SK-N-SH treated with all-trans-retinoic acid at 6 μM for 48 hours (cell line): ENCODE results near the gene RSAD2.

Source experiments
- ATAC-seq: fragments of 200-7000 bp; cut with Tn5 transposase; 3 replicates; pipeline ENCODE4 v1.9.1; 2020; ENCODE audit warnings: mild to moderate bottlenecking, moderate library complexity
- ARNTL ChIP-seq: fragments of 450-650 bp; formaldehyde crosslinking; IDR thresholded peaks from 2 replicates; pipeline ENCODE4 v1.5.0; 2020; ENCODE audit warnings: low read depth, mild to moderate bottlenecking, moderate library complexity, borderline replicate concordance
- BACH2 ChIP-seq: fragments of 250-450 bp; sonication (Bioruptor Pico); IDR thresholded peaks from 2 replicates; pipeline ENCODE4 v1.9.0; 2021; ENCODE audit warnings: mild to moderate bottlenecking, borderline replicate concordance
- CREB5 ChIP-seq: fragments of 250-450 bp; sonication (Bioruptor Pico); IDR thresholded peaks from 2 replicates; pipeline ENCODE4 v1.5.1; 2020; ENCODE audit warnings: low read depth, mild to moderate bottlenecking, moderate library complexity
- CSDC2 ChIP-seq: fragments of 250-450 bp; sonication (Bioruptor Pico); IDR thresholded peaks from 2 replicates; pipeline ENCODE4 v1.5.0; 2020; ENCODE audit warnings: mild to moderate bottlenecking, moderate library complexity
- CSRNP3 ChIP-seq: fragments of 250-450 bp; sonication (Bioruptor Pico); IDR thresholded peaks from 2 replicates; pipeline ENCODE4 v1.5.1; 2021; ENCODE audit warnings: mild to moderate bottlenecking, moderate library complexity
- ESRRG ChIP-seq: fragments of 250-450 bp; sonication (Bioruptor Pico); IDR thresholded peaks from 2 replicates; pipeline ENCODE4 v1.6.1; 2021; ENCODE audit warnings: mild to moderate bottlenecking
- GLIS3 ChIP-seq: fragments of 250-450 bp; sonication (Bioruptor Pico); IDR thresholded peaks from 2 replicates; pipeline ENCODE4 v1.5.0; 2020; ENCODE audit warnings: mild to moderate bottlenecking, moderate library complexity
- ISL1 ChIP-seq: fragments of 250-450 bp; sonication (Bioruptor Pico); IDR thresholded peaks from 2 replicates; pipeline ENCODE4 v2.1.2; 2022; ENCODE audit warnings: mild to moderate bottlenecking, moderate library complexity
- OSR1 ChIP-seq: fragments of 250-450 bp; sonication (Bioruptor Pico); IDR thresholded peaks from 2 replicates; pipeline ENCODE4 v1.8.0; 2022; ENCODE audit warnings: moderate library complexity, mild to moderate bottlenecking, inconsistent platforms
- PPARA ChIP-seq: fragments of 250-450 bp; sonication (Bioruptor Pico); IDR thresholded peaks from 2 replicates; pipeline ENCODE4 v1.5.0; 2020; ENCODE audit warnings: mild to moderate bottlenecking, borderline replicate concordance
- RARB ChIP-seq: fragments of 250-450 bp; sonication (Bioruptor Pico); IDR thresholded peaks from 2 replicates; pipeline ENCODE4 v1.8.0; 2021; ENCODE audit warnings: mild to moderate bottlenecking, moderate library complexity
- SNAI2 ChIP-seq: fragments of 250-450 bp; sonication (Bioruptor Pico); IDR thresholded peaks from 2 replicates; pipeline ENCODE4 v1.5.0; 2020; ENCODE audit warnings: mild to moderate bottlenecking, moderate library complexity
- TCF4 ChIP-seq: fragments of 250-450 bp; sonication (Bioruptor Pico); IDR thresholded peaks from 2 replicates; pipeline ENCODE4 v1.8.0; 2021; ENCODE audit warnings: mild to moderate bottlenecking, moderate library complexity, borderline replicate concordance
- TOX ChIP-seq: fragments of 250-450 bp; sonication (Bioruptor Pico); IDR thresholded peaks from 2 replicates; pipeline ENCODE4 v1.8.0; 2021; ENCODE audit warnings: mild to moderate bottlenecking, moderate library complexity, borderline replicate concordance
- ZFP3 ChIP-seq: fragments of 250-450 bp; sonication (Bioruptor Pico); IDR thresholded peaks from 2 replicates; pipeline ENCODE4 v1.5.0; 2020; ENCODE audit warnings: mild to moderate bottlenecking, moderate library complexity
- ZFP30 ChIP-seq: fragments of 450-650 bp; formaldehyde crosslinking; IDR thresholded peaks from 2 replicates; pipeline ENCODE4 v1.5.0; 2022; ENCODE audit warnings: mild to moderate bottlenecking, moderate library complexity
- ZNF565 ChIP-seq: fragments of 450-650 bp; formaldehyde crosslinking; conservative IDR thresholded peaks from 2 replicates; pipeline ENCODE4 v1.5.0; 2020; ENCODE audit warnings: low read depth, mild to moderate bottlenecking, moderate library complexity
- ZNF70 ChIP-seq: fragments of 450-650 bp; formaldehyde crosslinking; IDR thresholded peaks from 2 replicates; pipeline ENCODE4 v1.5.0; 2020; ENCODE audit warnings: mild to moderate bottlenecking, moderate library complexity
- ZNF8 ChIP-seq: fragments of 450-650 bp; formaldehyde crosslinking; IDR thresholded peaks from 2 replicates; pipeline ENCODE4 v1.5.0; 2020; ENCODE audit warnings: mild to moderate bottlenecking, moderate library complexity
- TF ChIP-seq, protein P1 (sequence below): fragments of 250-450 bp; sonication (Bioruptor Pico); IDR thresholded peaks from 2 replicates; pipeline ENCODE4 v1.5.0; 2020; ENCODE audit warnings: mild to moderate bottlenecking, moderate library complexity
- TF ChIP-seq, protein P2 (sequence below): fragments of 250-450 bp; sonication (Bioruptor Pico); IDR thresholded peaks from 2 replicates; pipeline ENCODE4 v1.8.0; 2021; ENCODE audit warnings: low read depth, mild to moderate bottlenecking, moderate library complexity, borderline replicate concordance

The RSAD2 gene

GRCh38 chr2:6927186-6927585 is 49.6 kb downstream of the RSAD2 start:
- peak; percentile 35; the same call in 1 of the 2 replicates for TF ChIP-seq ISL1 (CRISPR knock-in tag)
- no peak for TF ChIP-seq CSRNP3 (CRISPR knock-in tag)
- TF ChIP-seq ARNTL (CRISPR knock-in tag) = no peak
- TF ChIP-seq SNAI2 (CRISPR knock-in tag) = peak; percentile 85; the same call in 1 of the 2 replicates
- peak; percentile 40; the same call in 1 of the 2 replicates for TF ChIP-seq ZFP3 (CRISPR knock-in tag)
- TF ChIP-seq ESRRG (CRISPR knock-in tag) = peak; percentile 55; the same call in 1 of the 2 replicates
- TF ChIP-seq, protein P1, sequence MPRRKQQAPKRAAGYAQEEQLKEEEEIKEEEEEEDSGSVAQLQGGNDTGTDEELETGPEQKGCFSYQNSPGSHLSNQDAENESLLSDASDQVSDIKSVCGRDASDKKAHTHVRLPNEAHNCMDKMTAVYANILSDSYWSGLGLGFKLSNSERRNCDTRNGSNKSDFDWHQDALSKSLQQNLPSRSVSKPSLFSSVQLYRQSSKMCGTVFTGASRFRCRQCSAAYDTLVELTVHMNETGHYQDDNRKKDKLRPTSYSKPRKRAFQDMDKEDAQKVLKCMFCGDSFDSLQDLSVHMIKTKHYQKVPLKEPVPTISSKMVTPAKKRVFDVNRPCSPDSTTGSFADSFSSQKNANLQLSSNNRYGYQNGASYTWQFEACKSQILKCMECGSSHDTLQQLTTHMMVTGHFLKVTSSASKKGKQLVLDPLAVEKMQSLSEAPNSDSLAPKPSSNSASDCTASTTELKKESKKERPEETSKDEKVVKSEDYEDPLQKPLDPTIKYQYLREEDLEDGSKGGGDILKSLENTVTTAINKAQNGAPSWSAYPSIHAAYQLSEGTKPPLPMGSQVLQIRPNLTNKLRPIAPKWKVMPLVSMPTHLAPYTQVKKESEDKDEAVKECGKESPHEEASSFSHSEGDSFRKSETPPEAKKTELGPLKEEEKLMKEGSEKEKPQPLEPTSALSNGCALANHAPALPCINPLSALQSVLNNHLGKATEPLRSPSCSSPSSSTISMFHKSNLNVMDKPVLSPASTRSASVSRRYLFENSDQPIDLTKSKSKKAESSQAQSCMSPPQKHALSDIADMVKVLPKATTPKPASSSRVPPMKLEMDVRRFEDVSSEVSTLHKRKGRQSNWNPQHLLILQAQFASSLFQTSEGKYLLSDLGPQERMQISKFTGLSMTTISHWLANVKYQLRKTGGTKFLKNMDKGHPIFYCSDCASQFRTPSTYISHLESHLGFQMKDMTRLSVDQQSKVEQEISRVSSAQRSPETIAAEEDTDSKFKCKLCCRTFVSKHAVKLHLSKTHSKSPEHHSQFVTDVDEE = peak; percentile 80
- 0 out of 2 replicates have a peak, but pooled peaks have one; percentile 36 for TF ChIP-seq ZNF8 (CRISPR knock-in tag)
- no peak for TF ChIP-seq ZNF565 (CRISPR knock-in tag)
- no peak for TF ChIP-seq OSR1 (CRISPR knock-in tag)
- TF ChIP-seq TCF4 = peak; percentile 66; the same call in 1 of the 2 replicates
- peak; percentile 32; the same call in 1 of the 2 replicates for TF ChIP-seq PPARA (CRISPR knock-in tag)
- peak; percentile 62 for ATAC-seq

DNA sequence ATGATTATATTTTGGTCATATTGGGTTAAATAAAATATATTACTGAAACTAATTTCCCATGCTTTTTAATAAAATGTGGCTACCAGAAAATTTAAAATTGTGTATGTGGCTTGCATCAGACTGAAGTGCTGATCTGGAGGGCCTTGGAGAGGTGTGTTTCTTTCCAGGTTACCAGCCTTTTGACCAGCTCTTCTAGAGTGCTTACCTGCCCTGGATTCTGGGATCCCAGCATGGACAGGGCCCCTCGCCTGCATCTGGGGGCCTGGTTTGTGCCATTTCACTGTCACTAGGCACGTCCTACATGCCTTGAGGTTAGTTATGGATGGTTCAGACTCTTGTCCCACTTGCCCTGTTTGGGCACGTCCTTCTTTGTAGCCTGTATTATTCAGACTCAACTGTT is 50.2 kb downstream of the RSAD2 start:
- TF ChIP-seq ZNF70 (no peak), ZNF565 (CRISPR knock-in tag) (no peak)
- no peak for ATAC-seq

GRCh38 chr2:6928452-6928851 is 50.9 kb downstream of the RSAD2 start:
- no peak for ATAC-seq
- TF ChIP-seq BACH2 (no peak), GLIS3 (CRISPR knock-in tag) (no peak), ZFP30 (CRISPR knock-in tag) (no peak)
- TF ChIP-seq, all 23 proteins: peak for 0

- TF ChIP-seq GLIS3 (CRISPR knock-in tag) (no peak), ZNF70 (no peak), ZFP3 (CRISPR knock-in tag) (no peak), TCF4 (no peak), RARB (no peak), CSDC2 (CRISPR knock-in tag) (no peak), CREB5 (CRISPR knock-in tag) (no peak)
- no peak for ATAC-seq
Measured at GRCh38 chr2:6929196-6929819, 51.7 kb downstream of the RSAD2 start.

DNA sequence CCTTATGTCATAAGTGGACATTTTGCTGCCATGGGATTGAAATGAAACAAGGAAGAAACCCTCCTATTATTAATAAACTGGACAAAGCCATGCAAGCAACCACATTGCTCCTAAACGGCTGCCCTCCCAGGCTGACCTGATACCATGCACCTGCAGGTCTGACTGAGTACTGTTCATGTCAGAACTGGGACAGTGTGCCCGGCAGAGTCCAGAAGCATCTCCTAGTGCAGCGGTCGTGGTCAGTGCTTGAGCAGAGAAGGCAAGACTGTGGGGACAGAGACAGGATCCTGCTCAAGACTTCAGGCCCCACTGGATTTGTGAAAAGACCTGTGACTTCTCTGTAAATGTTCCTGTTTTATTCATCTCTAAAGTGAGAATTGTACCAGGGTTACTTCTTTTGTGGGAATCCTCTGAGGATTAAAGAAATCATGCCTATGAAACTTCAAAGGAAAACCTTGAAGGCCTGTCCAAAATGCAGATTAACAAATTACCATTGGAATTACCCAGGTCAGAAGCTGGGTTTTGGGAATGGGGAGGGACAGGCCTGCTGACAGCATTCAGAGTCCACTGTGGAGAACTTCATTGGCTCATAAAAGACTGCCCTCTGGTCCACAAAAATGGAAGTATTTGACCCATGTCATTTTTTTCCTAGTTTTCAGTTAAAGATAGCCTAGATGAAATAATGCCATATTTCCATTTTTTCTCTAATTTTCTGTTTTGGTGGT is 53.5 kb downstream of the RSAD2 start:
- no peak for ATAC-seq
- no peak for TF ChIP-seq OSR1 (CRISPR knock-in tag)
- TF ChIP-seq SNAI2 (CRISPR knock-in tag) = no peak
- TF ChIP-seq GLIS3 (CRISPR knock-in tag) = no peak
- no peak for TF ChIP-seq TOX (CRISPR knock-in tag)
- TF ChIP-seq, protein P2, sequence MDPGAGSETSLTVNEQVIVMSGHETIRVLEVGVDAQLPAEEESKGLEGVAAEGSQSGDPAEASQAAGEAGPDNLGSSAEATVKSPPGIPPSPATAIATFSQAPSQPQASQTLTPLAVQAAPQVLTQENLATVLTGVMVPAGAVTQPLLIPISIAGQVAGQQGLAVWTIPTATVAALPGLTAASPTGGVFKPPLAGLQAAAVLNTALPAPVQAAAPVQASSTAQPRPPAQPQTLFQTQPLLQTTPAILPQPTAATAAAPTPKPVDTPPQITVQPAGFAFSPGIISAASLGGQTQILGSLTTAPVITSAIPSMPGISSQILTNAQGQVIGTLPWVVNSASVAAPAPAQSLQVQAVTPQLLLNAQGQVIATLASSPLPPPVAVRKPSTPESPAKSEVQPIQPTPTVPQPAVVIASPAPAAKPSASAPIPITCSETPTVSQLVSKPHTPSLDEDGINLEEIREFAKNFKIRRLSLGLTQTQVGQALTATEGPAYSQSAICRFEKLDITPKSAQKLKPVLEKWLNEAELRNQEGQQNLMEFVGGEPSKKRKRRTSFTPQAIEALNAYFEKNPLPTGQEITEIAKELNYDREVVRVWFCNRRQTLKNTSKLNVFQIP (CRISPR knock-in tag) = no peak
- no peak for TF ChIP-seq ZNF8 (CRISPR knock-in tag)
- TF ChIP-seq ESRRG (CRISPR knock-in tag) = no peak
- TF ChIP-seq CSRNP3 (CRISPR knock-in tag) = no peak
- no peak for TF ChIP-seq ZFP30 (CRISPR knock-in tag)
- no peak for TF ChIP-seq ZNF70
- TF ChIP-seq ISL1 (CRISPR knock-in tag) = no peak
- TF ChIP-seq RARB = no peak
- TF ChIP-seq, protein P1 = no peak
- TF ChIP-seq ZNF565 (CRISPR knock-in tag) = no peak
